Measurements from ENCODE around the gene TTC24.

DNA sequence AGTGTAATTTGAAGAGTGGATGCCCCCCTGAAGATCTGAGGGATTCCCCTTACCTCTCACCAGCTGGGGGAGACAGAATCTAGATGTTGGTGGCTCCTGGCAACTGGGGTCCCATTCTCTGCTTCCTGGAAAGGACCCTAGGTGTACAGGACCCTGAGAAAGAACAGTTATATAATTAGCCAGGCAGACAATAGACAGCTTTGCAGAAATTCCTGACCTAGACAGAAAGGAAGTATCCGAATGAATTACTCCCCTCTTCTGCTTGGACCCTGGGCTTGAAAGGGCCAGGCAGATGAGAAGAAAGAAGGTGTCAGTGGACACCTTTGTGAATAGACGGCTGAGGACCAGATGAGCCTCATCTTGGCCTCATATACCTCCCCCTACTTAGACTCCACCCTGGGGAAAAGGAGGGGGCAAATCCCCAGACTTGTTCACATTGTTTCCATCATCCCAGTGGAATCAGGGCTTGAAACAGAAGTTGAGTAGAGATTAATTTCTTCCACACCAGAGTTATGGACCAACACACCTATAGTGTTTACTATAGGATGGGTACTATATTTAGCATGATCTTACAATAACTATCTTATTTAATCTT lies 5.4 kb upstream of the TTC24 start:
- TF ChIP-seq ZC3H10 (CRISPR knock-in tag; IDR thresholded peaks at IDR 0.05) (no peak), ARNTL (CRISPR knock-in tag; IDR thresholded peaks at IDR 0.05; ENCODE audit: borderline replicate concordance, low read depth) (no peak)

All from SK-N-SH treated with all-trans-retinoic acid at 6 μM for 48 hours (cell line).